H9 (cell line): ENCODE results near the gene MAP3K20. TPM values are rescaled to one million over a fixed set of nuclear protein-coding genes. Genes with fewer than 3 reads are reported as not detected.

Experiments used
- DNase-seq: peaks from one replicate; pipeline ENCODE4 v3.0.0-alpha.2; 2017
- H2AFZ ChIP-seq: one replicate; pipeline ENCODE4 v1.6.1; 2013; ENCODE audit warnings: mild to moderate bottlenecking, low read length, control low read depth, moderate library complexity
- H2AK5ac ChIP-seq: 2 replicates; pipeline ENCODE4 v1.6.1; 2013; ENCODE audit warnings: low read length, control low read depth, mixed read lengths; ENCODE audit not compliant: insufficient read length
- H2BK120ac ChIP-seq: one replicate; pipeline ENCODE4 v1.6.1; 2013; ENCODE audit warnings: low read depth, mild to moderate bottlenecking, low read length, control low read depth, inconsistent platforms; ENCODE audit not compliant: poor library complexity, severe bottlenecking
- H2BK12ac ChIP-seq: 2 replicates; pipeline ENCODE4 v1.6.1; 2013; ENCODE audit warnings: low read length, control low read depth, mixed read lengths, low read depth; ENCODE audit not compliant: insufficient read length
- H2BK15ac ChIP-seq: 2 replicates; pipeline ENCODE4 v1.6.1; 2013; ENCODE audit warnings: low read depth, low read length, control low read depth
- H2BK20ac ChIP-seq: one replicate; pipeline ENCODE4 v1.6.1; 2013; ENCODE audit warnings: low read depth, mild to moderate bottlenecking, low read length, control low read depth, inconsistent platforms; ENCODE audit not compliant: poor library complexity, severe bottlenecking
- H2BK5ac ChIP-seq: 2 replicates; pipeline ENCODE4 v1.6.1; 2013; ENCODE audit warnings: low read length, control low read depth, mixed read lengths; ENCODE audit not compliant: insufficient read length
- H3K14ac ChIP-seq: 2 replicates; pipeline ENCODE4 v1.6.1; 2013; ENCODE audit warnings: low read length, control low read depth; ENCODE audit not compliant: insufficient read depth
- H3K18ac ChIP-seq: 2 replicates; pipeline ENCODE4 v1.6.1; 2013; ENCODE audit warnings: low read depth, mild to moderate bottlenecking, mixed read lengths, low read length, control low read depth; ENCODE audit not compliant: insufficient read length
- H3K23ac ChIP-seq: 2 replicates; pipeline ENCODE4 v1.6.1; 2013; ENCODE audit warnings: low read length, control low read depth, mixed read lengths, low read depth; ENCODE audit not compliant: insufficient read length
- H3K23me2 ChIP-seq: 2 replicates; pipeline ENCODE4 v1.6.1; 2013; ENCODE audit warnings: low read depth, mild to moderate bottlenecking, mixed read lengths, low read length, control low read depth; ENCODE audit not compliant: insufficient read length, poor library complexity, severe bottlenecking
- H3K27ac ChIP-seq: 2 replicates; pipeline ENCODE4 v1.5.1; 2013; ENCODE audit warnings: low read length, control low read depth, mixed read lengths, low read depth; ENCODE audit not compliant: insufficient read length
- H3K27me3 ChIP-seq: 2 replicates; pipeline ENCODE4 v1.6.1; 2013; ENCODE audit warnings: low read length, control low read depth, inconsistent platforms; ENCODE audit not compliant: insufficient read depth
- H3K4ac ChIP-seq: 2 replicates; pipeline ENCODE4 v1.6.1; 2013; ENCODE audit warnings: low read depth, mild to moderate bottlenecking, control low read depth, inconsistent platforms, low read length, moderate library complexity
- H3K4me1 ChIP-seq: 2 replicates; pipeline ENCODE4 v1.6.1; 2013; ENCODE audit warnings: low read length, control low read depth, inconsistent platforms; ENCODE audit not compliant: insufficient read depth
- H3K4me2 ChIP-seq: 2 replicates; pipeline ENCODE4 v1.6.1; 2013; ENCODE audit warnings: low read length, control low read depth, mixed read lengths; ENCODE audit not compliant: insufficient read length, insufficient read depth
- H3K56ac ChIP-seq: 2 replicates; pipeline ENCODE4 v1.6.1; 2013; ENCODE audit warnings: low read depth, mild to moderate bottlenecking, mixed read lengths, low read length, control low read depth; ENCODE audit not compliant: insufficient read length
- H3K79me1 ChIP-seq: 2 replicates; pipeline ENCODE4 v1.6.1; 2013; ENCODE audit warnings: low read depth, mild to moderate bottlenecking, moderate library complexity, low read length, control low read depth, inconsistent platforms; ENCODE audit not compliant: insufficient read depth, poor library complexity, severe bottlenecking
- H3K79me2 ChIP-seq: 2 replicates; pipeline ENCODE4 v1.6.1; 2013; ENCODE audit warnings: low read length, control low read depth, inconsistent platforms; ENCODE audit not compliant: insufficient read depth
- H3K9ac ChIP-seq: 2 replicates; pipeline ENCODE4 v1.6.1; 2013; ENCODE audit warnings: low read length, control low read depth, mixed read lengths; ENCODE audit not compliant: insufficient read length; ENCODE audit errors: extremely low read depth
- H3K9me3 ChIP-seq: one replicate; pipeline ENCODE4 v1.6.1; 2013; ENCODE audit warnings: low read depth, low read length, inconsistent platforms; ENCODE audit not compliant: control insufficient read depth
- H3T11ph ChIP-seq: one replicate; pipeline ENCODE4 v1.6.1; 2013; ENCODE audit warnings: mild to moderate bottlenecking, low read length, control low read depth, inconsistent platforms
- H4K20me1 ChIP-seq: one replicate; pipeline ENCODE4 v1.6.1; 2013; ENCODE audit not compliant: control insufficient read depth, insufficient read length, insufficient read depth
- H4K5ac ChIP-seq: 2 replicates; pipeline ENCODE4 v1.6.1; 2013; ENCODE audit warnings: low read depth, mild to moderate bottlenecking, mixed read lengths, low read length, control low read depth; ENCODE audit not compliant: insufficient read length
- H4K8ac ChIP-seq: replicated peaks from 2 replicates; pipeline ENCODE4 v1.6.1; 2013; ENCODE audit warnings: low read length, control low read depth, mixed read lengths, low read depth; ENCODE audit not compliant: insufficient read length
- H4K91ac ChIP-seq: 2 replicates; pipeline ENCODE4 v1.6.1; 2013; ENCODE audit warnings: low read depth, mild to moderate bottlenecking, moderate library complexity, mixed read lengths, low read length, control low read depth; ENCODE audit not compliant: insufficient read length
- H3K27ac Mint-ChIP-seq, 3 experiments: 2 replicates in 2 of 3; 3 replicates in 1 of 3; pipeline ENCODE4 v1.8.0; 2020 to 2021; ENCODE audit warnings: mixed read lengths in 3 of 3, mild to moderate bottlenecking in 1 of 3, moderate library complexity in 1 of 3
- H3K27me3 Mint-ChIP-seq: 2 replicates; pipeline ENCODE4 v1.8.0; 2021; ENCODE audit warnings: low read depth, mild to moderate bottlenecking, moderate library complexity, mixed read lengths
- H3K36me3 Mint-ChIP-seq, 3 experiments: 2 replicates in 2 of 3; 3 replicates in 1 of 3; pipeline ENCODE4 v1.8.0; 2020 to 2021; ENCODE audit warnings: low read depth in 3 of 3, mixed read lengths in 3 of 3; ENCODE audit not compliant: insufficient read depth in 1 of 3
- H3K4me1 Mint-ChIP-seq, 2 experiments: 2 replicates each; pipeline ENCODE4 v1.8.0; 2020; ENCODE audit warnings: mixed read lengths in 2 of 2
- H3K4me3 Mint-ChIP-seq, 2 experiments: 2 replicates in 1 of 2; 3 replicates in 1 of 2; pipeline ENCODE4 v1.8.0; 2020 to 2021; ENCODE audit warnings: mild to moderate bottlenecking in 2 of 2, mixed read lengths in 2 of 2, moderate library complexity in 1 of 2
- H3K9me3 Mint-ChIP-seq, 2 experiments: 2 replicates in 1 of 2; 3 replicates in 1 of 2; pipeline ENCODE4 v1.8.0; 2020; ENCODE audit warnings: mild to moderate bottlenecking in 2 of 2, mixed read lengths in 2 of 2, moderate library complexity in 1 of 2
- CTCF ChIP-seq: fragments of 200-600 bp; sonication (generic); conservative IDR thresholded peaks from 3 replicates; pipeline ENCODE4 v1.8.0; 2021; ENCODE audit warnings: antibody characterized with exemption, mild to moderate bottlenecking
- WGBS: extraction: QIAGEN DNeasy Blood & Tissue Kit; methylation state at CpG from one replicate; pipeline ENCODE4 v1.1.7; 2013; ENCODE audit warnings: missing lambda C conversion rate, low lambda C conversion rate, mixed read lengths; ENCODE audit not compliant: insufficient read length; ENCODE audit errors: extremely low coverage; 5-methylcytosine and 5-hydroxymethylcytosine counted together
- total RNA-seq: library from RNA; stranded (reverse); gene quantifications from 2 replicates; pipeline ENCODE4 v1.2.1, GENCODE V29; 2021

MAP3K20 gene
- total RNA-seq, 1 experiment from 2014 or later, result 8.7 TPM

GRCh38 chr2:173146590-173146989, 70.9 kb downstream of the MAP3K20 start:
- Mint-ChIP-seq H3K27me3 (no peaks in the 10 kb centered on the region; the same call in 1 of the 2 replicates), H3K4me1 (peaks cover under 1 to 5% of the 10 kb centered on the region in 2 experiments), H3K36me3 (peaks cover 6 to 21% (median 8%) of the 10 kb centered on the region in 3 experiments), H3K9me3 (peaks cover 16 to 20% of the 10 kb centered on the region in 2 experiments), H3K4me3 (no peak overlapping the region), H3K27ac (no peak overlapping the region)
- Histone ChIP-seq H4K91ac (no peak overlapping the region), H3K4me1 (no peaks in the 10 kb centered on the region), H3K9ac (no peak overlapping the region), H3K27me3 (no peaks in the 10 kb centered on the region), H4K5ac (no peak overlapping the region), H2BK120ac (no peak overlapping the region), H3K79me2 (no peaks in the 10 kb centered on the region), H3T11ph (no peak overlapping the region), H3K27ac (no peak overlapping the region), H3K4ac (no peak overlapping the region), H2BK12ac (no peak overlapping the region), H3K4me2 (no peak overlapping the region), H3K23ac (no peak overlapping the region), H4K8ac (no peak overlapping the region), H2AFZ (no peak overlapping the region), H2BK15ac (no peak overlapping the region), H3K79me1 (no peaks in the 10 kb centered on the region), H2BK20ac (no peak overlapping the region), H3K23me2 (no peaks in the 10 kb centered on the region), H3K9me3 (no peaks in the 10 kb centered on the region), H4K20me1 (no peaks in the 10 kb centered on the region), H3K14ac (no peak overlapping the region), H3K56ac (no peak overlapping the region), H2AK5ac (no peak overlapping the region), H2BK5ac (no peak overlapping the region), H3K18ac (no peak overlapping the region)
- no CpG with 5 or more reads among the region's 3 CpGs for WGBS
- no peak for TF ChIP-seq CTCF
- no peak for DNase-seq
